HG03175 (cell line): ENCODE data around the gene ZFP2.

Experiments used
- ATAC-seq: cut with Tn5 transposase; IDR thresholded peaks from one replicate; pipeline ENCODE4 v1.9.1; 2021; ENCODE audit warnings: mild to moderate bottlenecking, moderate library complexity; ENCODE audit not compliant: unreplicated experiment

The ZFP2 gene

GRCh38 chr5:178965465-178966055 is 69.8 kb downstream of the ZFP2 start:
- no peak for ATAC-seq

GRCh38 chr5:178981381-178981780 is 85.7 kb downstream of the ZFP2 start:
- no peak for ATAC-seq
